AG09309 (cell line): ENCODE data around the gene LIN54.
"Not testable (repeated sequence)": the region's sequence is repeated elsewhere in the genome, so short reads cannot be mapped to it uniquely, and the experiment has no call there.

Source experiments
- DNase-seq: peaks from one replicate; pipeline ENCODE4 v3.0.0-alpha.2; 2010; ENCODE audit warnings: low read depth
- H3K4me3 ChIP-seq: 2 replicates; pipeline ENCODE4 v1.5.1; 2011; ENCODE audit warnings: mild to moderate bottlenecking, low read depth, low read length, moderate library complexity; ENCODE audit not compliant: control insufficient read depth
- TF ChIP-seq, protein P1 (sequence below): IDR thresholded peaks from 2 replicates; pipeline ENCODE4 v1.5.1; 2011; ENCODE audit warnings: mild to moderate bottlenecking, low read depth, low read length, inconsistent platforms; ENCODE audit not compliant: insufficient read depth, control insufficient read depth; ENCODE audit errors: missing control alignments

Gene LIN54

DNA sequence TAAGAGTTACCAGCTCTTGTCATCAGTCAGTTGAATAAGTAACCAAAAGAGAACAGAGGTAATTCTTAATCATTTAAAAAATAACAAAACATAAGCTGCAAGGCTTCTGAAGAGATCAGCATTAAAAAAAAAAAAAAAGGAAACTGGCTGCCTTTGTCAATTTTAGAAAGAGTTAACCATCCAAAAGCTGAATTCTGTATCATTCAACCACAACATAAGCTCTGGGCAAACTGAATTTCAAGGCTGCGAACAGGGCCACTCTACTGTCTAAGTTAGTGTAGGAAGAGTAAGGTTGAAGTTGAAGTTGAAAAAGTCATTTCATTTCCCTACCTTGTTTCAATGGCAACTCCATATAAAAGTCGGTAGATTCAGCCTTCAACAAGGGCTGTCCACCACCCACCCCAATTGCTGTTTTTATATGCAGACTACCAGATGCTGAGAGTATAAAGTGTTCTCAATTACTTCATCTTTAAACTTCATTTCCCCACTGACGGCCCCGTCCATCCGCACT is 1.1 kb upstream of the LIN54 start:
- peak overlapping the region; percentile 73 for H3K4me3 ChIP-seq
- DNase-seq, result no peak
- TF ChIP-seq, protein P1, sequence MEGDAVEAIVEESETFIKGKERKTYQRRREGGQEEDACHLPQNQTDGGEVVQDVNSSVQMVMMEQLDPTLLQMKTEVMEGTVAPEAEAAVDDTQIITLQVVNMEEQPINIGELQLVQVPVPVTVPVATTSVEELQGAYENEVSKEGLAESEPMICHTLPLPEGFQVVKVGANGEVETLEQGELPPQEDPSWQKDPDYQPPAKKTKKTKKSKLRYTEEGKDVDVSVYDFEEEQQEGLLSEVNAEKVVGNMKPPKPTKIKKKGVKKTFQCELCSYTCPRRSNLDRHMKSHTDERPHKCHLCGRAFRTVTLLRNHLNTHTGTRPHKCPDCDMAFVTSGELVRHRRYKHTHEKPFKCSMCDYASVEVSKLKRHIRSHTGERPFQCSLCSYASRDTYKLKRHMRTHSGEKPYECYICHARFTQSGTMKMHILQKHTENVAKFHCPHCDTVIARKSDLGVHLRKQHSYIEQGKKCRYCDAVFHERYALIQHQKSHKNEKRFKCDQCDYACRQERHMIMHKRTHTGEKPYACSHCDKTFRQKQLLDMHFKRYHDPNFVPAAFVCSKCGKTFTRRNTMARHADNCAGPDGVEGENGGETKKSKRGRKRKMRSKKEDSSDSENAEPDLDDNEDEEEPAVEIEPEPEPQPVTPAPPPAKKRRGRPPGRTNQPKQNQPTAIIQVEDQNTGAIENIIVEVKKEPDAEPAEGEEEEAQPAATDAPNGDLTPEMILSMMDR, result no peak

- peak overlapping the region; percentile 84 for H3K4me3 ChIP-seq
- TF ChIP-seq, protein P1, result no peak
- DNase-seq, result no peak
Measured at GRCh38 chr4:83010111-83010521, 507 bp downstream of the LIN54 start.

- DNase-seq, result no peak
- TF ChIP-seq, protein P1, result no peak
- H3K4me3 ChIP-seq, result peak overlapping the region; percentile 84
Measured at GRCh38 chr4:83009529-83009928, 1.1 kb downstream of the LIN54 start.

- H3K4me3 ChIP-seq, DNase-seq: not testable (repeated sequence)
Measured at GRCh38 chr4:83003044-83003791, 7.4 kb downstream of the LIN54 start.

GRCh38 chr4:83002329-83002728 is 8.3 kb downstream of the LIN54 start:
- TF ChIP-seq, protein P1, result no peak
- no peak overlapping the region for H3K4me3 ChIP-seq
- no peak for DNase-seq

DNA sequence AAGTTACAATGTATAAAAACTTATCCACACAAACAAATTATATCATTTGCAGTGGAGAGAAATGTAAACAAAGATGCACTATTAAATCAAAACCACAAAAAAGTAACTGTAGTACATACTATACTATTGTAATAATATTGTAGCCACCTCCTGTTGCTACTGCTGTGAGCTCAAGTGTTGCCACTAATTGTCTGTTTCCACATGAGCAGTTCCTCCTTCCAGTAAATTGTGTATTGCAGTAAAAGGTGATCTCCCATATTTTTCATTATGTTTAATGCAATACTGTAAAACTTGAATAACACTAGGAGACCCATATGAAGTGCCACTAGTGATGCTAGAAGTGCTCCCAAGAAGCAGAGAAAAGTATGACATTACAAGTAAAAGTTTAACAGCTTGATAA is 11.7 kb downstream of the LIN54 start:
- no peak for DNase-seq
- no peak overlapping the region for H3K4me3 ChIP-seq
- TF ChIP-seq, protein P1, result no peak

DNA sequence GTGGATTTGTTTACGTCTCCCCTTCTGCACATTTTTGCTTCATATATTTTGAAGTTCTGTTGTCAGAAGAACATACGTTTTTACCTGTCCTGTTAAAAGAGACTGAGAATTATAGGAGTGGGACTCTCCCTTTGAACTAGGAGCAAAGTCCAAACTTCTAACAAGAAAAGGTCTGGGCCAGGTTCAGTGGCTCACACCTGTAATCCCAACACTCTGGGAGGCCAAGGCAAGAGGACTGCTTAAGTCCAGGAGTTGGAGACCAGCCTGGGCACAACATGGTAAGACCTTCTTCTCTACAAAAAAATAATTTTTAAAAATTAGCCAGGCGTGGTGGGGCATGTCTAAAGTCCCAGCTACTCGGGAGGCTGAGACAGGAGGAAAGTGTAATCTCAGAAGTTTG is 15.8 kb downstream of the LIN54 start:
- TF ChIP-seq, protein P1, result no peak

More for the DNA sequence above, 15.8 kb downstream of the LIN54 start:
- no peak overlapping the region for H3K4me3 ChIP-seq
- DNase-seq, result no peak
